ENCODE data around the gene LCP1. TPM values are rescaled to one million over a fixed set of nuclear protein-coding genes. Genes with fewer than 3 reads are reported as not detected.
A peak's percentile ranks its signal among the peaks of the same experiment; 100 is the strongest.
"Not testable (repeated sequence)": the region's sequence is repeated elsewhere in the genome, so short reads cannot be mapped to it uniquely, and the experiment has no call there.

The LCP1 gene
- total and polyA plus RNA-seq, 8 donors, result 13.5 to 401 (median 20.4) TPM

- ATAC-seq (no peak), DNase-seq (no peak)
- peak overlapping the region in 1 of 2 donors; percentile 93 for H3K27ac ChIP-seq
- intact Hi-C loops (cut with DNase I), result no loop called here
- peaks cover 0 to 7% of the 10 kb centered on the region in 2 donors for H3K36me3 ChIP-seq
- TF ChIP-seq CTCF (IDR thresholded peaks at IDR 0.05), result no peak
- H3K4me3 ChIP-seq, result peak overlapping the region in 1 of 2 donors; percentile 27
- H3K27me3 ChIP-seq, result no peaks in the 10 kb centered on the region
- peaks cover 0 to 88% of the 10 kb centered on the region in 2 donors for H3K4me1 ChIP-seq
- H3K9me3 ChIP-seq, result no peaks in the 10 kb centered on the region
These were observed 14.9 kb downstream of the LCP1 start for GRCh38 chr13:46166947-46167610.

DNA sequence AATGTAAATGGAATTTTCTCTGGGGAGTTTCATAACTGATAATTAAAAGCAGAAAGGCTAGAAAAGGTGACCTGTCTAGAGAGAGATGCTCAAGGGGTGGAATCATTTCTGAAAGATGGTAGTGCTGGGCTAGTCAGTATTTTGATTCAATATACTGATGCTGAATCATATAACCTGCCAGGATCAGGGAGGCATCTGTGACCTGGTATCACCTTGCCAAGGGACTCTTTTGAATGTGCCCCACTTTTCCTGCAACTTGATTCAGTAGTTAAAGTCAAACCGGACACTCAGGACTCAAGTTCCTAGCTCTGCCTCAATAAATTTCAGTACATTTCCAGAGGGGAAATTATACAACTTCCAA is 15.8 kb downstream of the LCP1 start:
- no peaks in the 10 kb centered on the region for H3K27me3 ChIP-seq
- H3K9me3 ChIP-seq, result no peaks in the 10 kb centered on the region
- intact Hi-C loops (cut with DNase I), result no loop called here
- H3K27ac ChIP-seq, result peak overlapping the region in 1 of 2 donors; percentile 93
- ATAC-seq (no peak), DNase-seq (no peak)
- no peak overlapping the region for H3K4me3 ChIP-seq
- H3K36me3 ChIP-seq, result peaks cover 0 to 7% of the 10 kb centered on the region in 2 donors
- H3K4me1 ChIP-seq, result peaks cover 0 to 86% of the 10 kb centered on the region in 2 donors
- TF ChIP-seq CTCF (IDR thresholded peaks at IDR 0.05), result no peak

DNA sequence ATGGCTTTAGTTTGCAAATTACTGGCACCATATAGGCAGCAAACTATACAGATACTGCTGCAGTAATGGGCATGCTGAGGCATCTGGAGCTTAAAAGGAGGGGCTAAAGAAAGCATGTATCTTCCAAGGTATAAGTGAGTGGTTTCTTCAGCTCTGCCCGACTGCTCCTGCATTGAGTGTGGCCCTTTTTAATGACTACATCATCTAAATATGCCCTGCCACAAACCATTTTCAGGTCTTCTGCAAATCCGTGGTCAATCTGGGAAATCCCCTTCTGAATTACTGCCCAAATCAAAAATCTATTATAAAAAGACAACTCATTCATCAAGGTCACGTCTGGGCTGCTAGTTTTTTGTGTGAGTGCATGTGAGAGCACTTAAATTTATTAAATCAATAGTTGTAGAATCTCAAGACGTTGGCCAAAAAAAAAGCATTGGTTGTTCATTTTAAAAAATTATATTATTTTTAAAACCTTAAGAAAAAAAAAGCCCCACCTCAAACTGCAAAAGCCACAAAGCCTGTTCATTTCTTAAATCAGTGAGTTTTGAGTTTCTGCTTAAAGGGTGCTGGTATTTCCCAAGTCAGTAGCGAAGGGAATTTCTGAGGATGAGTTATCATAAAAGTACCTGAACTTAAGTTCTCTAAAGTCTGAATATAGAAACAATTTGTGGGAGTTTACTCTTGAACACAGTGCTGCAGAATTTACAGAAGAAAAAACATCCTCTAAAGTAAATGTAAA is 16.3 kb downstream of the LCP1 start:
- ATAC-seq, result no peak
- H3K4me1 ChIP-seq, result peaks cover 0 to 86% of the 10 kb centered on the region in 2 donors
- intact Hi-C loops (cut with DNase I), result no loop called here

DNA sequence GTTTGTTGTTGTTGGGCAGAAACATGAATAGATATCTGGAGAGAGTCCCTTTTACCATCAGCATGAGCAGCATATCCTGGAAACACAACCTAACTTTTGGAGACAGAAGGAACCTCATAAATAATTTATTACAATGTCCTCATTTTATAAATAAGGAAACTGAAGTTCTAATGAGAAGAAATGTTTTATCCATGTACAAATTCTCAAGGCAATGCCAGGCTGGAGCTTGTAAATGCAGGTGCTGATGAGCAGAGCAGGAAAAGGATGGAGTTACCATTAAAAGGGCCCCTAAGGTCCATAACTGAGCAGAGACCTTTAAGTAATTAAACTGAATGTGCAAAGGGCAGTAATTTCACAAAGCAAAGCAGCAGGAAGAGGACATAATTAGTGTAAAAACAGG is 17.3 kb downstream of the LCP1 start:
- no peak for TF ChIP-seq CTCF (IDR thresholded peaks at IDR 0.05)
- Histone ChIP-seq H3K27me3 (no peaks in the 10 kb centered on the region), H3K4me1 (peaks cover 0 to 86% of the 10 kb centered on the region in 2 donors), H3K27ac (no peak overlapping the region), H3K9me3 (no peaks in the 10 kb centered on the region), H3K4me3 (no peak overlapping the region), H3K36me3 (peaks cover 0 to 1% of the 10 kb centered on the region in 2 donors)
- intact Hi-C loops (cut with DNase I), result no loop called here
- DNase-seq, result no peak
- no peak for ATAC-seq

More for the DNA sequence above, 16.3 kb downstream of the LCP1 start:
- no peaks in the 10 kb centered on the region for H3K27me3 ChIP-seq
- H3K4me3 ChIP-seq, result no peak overlapping the region
- no peaks in the 10 kb centered on the region for H3K9me3 ChIP-seq
- no peak for TF ChIP-seq CTCF (IDR thresholded peaks at IDR 0.05)
- peaks cover 0 to 7% of the 10 kb centered on the region in 2 donors for H3K36me3 ChIP-seq
- DNase-seq, result no peak
- H3K27ac ChIP-seq, result peak overlapping the region in 1 of 2 donors; percentile 93

GRCh38 chr13:46162741-46163140 is 19.2 kb downstream of the LCP1 start:
- intact Hi-C loops (cut with DNase I); H3K9me3 ChIP-seq; ATAC-seq; H3K4me3 ChIP-seq; DNase-seq; H3K27ac ChIP-seq; H3K27me3 ChIP-seq: not testable (repeated sequence)
- Histone ChIP-seq H3K4me1 (peaks cover 0 to 69% of the 10 kb centered on the region in 2 donors), H3K36me3 (peaks cover 0 to 21% of the 10 kb centered on the region in 2 donors)

Data from left lung (tissue), 10 donors.